Peyer's patch (tissue), 4 donors: ENCODE results near the gene RALGPS1.

ENCODE experiments used
- POLR2A ChIP-seq, 2 donors: fragments of 450-650 bp; IDR thresholded peaks; one replicate each; pipeline ENCODE4 v1.5.1; 2017; ENCODE audit warnings: antibody characterized with exemption in 2 of 2, mild to moderate bottlenecking in 2 of 2, moderate library complexity in 2 of 2
- TF ChIP-seq, protein P1 (sequence below), 6 experiments: fragments of 450-650 bp in 4 of 6; fragments of 200-600 bp in 2 of 6; sonication (generic) in 1 of 6; IDR thresholded peaks; one replicate each; pipeline ENCODE4 v1.5.1; 2017 to 2019; ENCODE audit warnings: antibody characterized with exemption in 6 of 6, mild to moderate bottlenecking in 3 of 6, moderate library complexity in 1 of 6

DNA sequence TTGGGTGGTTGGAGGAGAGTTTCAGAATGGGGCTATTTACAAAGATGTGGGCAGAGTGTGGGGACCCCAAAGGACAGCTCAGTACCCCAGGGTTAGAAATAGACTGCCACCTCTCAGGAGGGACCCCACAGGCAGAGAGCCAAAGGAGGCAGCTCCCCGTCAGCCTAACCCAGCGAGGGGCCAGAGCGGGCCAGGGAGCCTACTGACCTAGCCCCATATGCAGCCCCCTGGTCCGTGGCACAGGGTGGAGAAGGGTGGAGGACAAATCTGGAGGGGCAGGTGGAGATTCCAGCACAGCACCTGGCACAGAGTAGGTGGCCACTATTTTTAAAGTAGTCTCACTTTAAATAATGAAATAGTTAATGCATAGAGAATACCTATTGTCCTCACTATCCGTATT lies 275.0 kb downstream of the RALGPS1 start:
- TF ChIP-seq, protein P1, sequence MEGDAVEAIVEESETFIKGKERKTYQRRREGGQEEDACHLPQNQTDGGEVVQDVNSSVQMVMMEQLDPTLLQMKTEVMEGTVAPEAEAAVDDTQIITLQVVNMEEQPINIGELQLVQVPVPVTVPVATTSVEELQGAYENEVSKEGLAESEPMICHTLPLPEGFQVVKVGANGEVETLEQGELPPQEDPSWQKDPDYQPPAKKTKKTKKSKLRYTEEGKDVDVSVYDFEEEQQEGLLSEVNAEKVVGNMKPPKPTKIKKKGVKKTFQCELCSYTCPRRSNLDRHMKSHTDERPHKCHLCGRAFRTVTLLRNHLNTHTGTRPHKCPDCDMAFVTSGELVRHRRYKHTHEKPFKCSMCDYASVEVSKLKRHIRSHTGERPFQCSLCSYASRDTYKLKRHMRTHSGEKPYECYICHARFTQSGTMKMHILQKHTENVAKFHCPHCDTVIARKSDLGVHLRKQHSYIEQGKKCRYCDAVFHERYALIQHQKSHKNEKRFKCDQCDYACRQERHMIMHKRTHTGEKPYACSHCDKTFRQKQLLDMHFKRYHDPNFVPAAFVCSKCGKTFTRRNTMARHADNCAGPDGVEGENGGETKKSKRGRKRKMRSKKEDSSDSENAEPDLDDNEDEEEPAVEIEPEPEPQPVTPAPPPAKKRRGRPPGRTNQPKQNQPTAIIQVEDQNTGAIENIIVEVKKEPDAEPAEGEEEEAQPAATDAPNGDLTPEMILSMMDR (IDR thresholded peaks at IDR 0.05): no peak
- no peak for TF ChIP-seq POLR2A (IDR thresholded peaks at IDR 0.05)
